AG10803 (cell line): ENCODE results near the gene ZNHIT6.

Experiments used
- DNase-seq: peaks from one replicate; pipeline ENCODE4 v3.0.0; 2010; ENCODE audit warnings: low read depth
- H3K4me3 ChIP-seq: 2 replicates; pipeline ENCODE4 v1.5.1; 2011; ENCODE audit warnings: mild to moderate bottlenecking, low read length, control low read depth
- TF ChIP-seq, protein P1 (sequence below): conservative IDR thresholded peaks from 2 replicates; pipeline ENCODE4 v1.5.1; 2011; ENCODE audit warnings: mild to moderate bottlenecking, low read length, control low read depth, inconsistent platforms

The ZNHIT6 gene

DNA sequence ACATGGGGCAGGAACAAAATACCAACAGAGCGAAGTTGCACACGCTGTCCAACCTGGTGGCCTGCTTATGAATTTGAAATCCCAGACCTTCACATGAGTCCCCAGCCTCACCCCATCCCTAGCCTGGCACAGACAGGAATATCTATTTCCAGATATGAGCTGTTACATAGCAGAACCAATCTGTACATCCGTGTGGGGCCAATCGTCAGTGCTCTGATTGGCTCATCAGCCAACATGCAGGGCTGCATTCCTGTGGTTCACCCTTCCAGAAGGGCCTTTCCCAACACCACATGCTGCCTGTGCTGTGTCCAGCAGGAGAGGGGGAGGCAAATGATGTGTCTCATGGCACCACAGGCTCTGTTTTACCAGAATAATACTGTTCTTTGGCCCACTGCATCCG lies 96.4 kb downstream of the ZNHIT6 start:
- peak overlapping the region; percentile 24 for H3K4me3 ChIP-seq
- TF ChIP-seq, protein P1, sequence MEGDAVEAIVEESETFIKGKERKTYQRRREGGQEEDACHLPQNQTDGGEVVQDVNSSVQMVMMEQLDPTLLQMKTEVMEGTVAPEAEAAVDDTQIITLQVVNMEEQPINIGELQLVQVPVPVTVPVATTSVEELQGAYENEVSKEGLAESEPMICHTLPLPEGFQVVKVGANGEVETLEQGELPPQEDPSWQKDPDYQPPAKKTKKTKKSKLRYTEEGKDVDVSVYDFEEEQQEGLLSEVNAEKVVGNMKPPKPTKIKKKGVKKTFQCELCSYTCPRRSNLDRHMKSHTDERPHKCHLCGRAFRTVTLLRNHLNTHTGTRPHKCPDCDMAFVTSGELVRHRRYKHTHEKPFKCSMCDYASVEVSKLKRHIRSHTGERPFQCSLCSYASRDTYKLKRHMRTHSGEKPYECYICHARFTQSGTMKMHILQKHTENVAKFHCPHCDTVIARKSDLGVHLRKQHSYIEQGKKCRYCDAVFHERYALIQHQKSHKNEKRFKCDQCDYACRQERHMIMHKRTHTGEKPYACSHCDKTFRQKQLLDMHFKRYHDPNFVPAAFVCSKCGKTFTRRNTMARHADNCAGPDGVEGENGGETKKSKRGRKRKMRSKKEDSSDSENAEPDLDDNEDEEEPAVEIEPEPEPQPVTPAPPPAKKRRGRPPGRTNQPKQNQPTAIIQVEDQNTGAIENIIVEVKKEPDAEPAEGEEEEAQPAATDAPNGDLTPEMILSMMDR, result no peak
- DNase-seq, result peak; percentile 100

DNA sequence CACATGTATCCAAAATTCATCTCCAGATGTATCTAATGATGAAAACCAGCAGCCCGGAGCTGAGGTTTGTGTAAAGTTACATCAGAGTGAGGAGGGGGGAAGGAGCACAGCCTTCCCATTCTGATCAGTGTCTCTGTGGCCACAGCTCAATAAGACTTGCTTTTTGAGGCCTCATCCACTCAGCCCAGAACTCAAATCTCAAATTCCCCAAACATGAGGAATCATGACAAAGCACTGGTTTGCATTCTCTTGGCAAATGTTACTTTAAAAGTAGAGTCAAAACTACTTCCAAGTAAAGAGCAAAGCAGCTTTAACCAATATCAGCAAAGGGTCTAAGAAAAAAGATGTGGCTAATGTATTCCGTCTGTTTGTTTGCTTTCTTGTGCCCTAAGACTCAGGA lies 96.8 kb downstream of the ZNHIT6 start:
- H3K4me3 ChIP-seq, result peak overlapping the region; percentile 24
- TF ChIP-seq, protein P1, result no peak
- peak; percentile 98 for DNase-seq

DNA sequence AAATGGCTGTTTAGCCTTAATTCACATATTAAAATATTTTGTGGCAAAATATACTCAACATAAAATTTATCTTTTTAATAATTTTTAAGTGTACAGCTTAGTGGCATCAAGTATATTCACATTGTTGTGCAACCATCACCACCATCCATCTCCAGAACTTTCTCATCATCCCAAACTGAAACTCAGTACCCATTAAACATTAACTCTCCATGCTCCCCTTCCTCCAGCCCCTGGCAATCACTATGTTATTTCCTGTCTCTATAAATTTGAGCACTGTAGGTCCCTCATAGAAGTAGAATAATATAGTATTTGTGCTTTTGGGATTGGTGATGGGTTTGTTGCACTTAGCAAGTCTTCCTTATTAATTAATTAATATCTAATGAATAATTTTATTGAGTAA lies 98.3 kb downstream of the ZNHIT6 start:
- DNase-seq, result no peak
- TF ChIP-seq, protein P1, result no peak
- no peak overlapping the region for H3K4me3 ChIP-seq

DNA sequence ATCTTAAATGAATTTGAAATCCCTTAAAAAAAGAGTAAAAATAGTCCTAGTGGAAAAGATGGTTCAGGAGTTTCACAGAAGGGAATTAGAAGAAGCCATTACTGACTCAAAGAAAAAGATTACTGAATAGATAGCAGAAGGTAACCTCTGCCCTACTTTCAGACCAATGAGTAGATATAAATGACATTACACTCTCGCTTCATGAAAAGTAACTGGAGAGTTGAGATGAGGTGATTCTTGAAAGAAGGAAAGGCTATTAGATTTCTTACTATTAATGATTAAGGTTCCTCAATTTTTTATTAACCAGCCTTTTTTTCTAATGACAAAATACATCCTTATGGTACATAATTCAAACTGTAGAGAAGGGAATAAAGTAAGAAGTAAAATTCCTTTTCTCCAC lies 99.4 kb downstream of the ZNHIT6 start:
- DNase-seq, result no peak
- TF ChIP-seq, protein P1, result no peak
- H3K4me3 ChIP-seq, result no peak overlapping the region

DNA sequence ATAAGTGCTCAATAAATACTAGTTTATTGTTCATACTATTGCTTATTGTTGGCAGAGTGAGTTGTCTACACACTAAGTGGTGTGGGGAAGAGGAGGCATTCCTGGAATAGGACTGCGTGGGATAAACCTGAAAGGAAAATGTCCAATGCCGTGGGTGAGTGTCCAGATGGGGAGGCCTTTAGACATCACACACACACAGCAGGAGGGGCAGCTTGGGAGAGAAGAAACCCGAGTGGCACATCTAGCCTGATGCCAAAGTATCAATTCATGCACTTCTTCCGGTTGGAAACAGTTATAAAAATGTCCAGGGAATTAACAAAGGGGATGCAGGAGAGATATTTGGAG lies 100.3 kb downstream of the ZNHIT6 start:
- TF ChIP-seq, protein P1, result no peak
- peak; percentile 61 for DNase-seq
- H3K4me3 ChIP-seq, result no peak overlapping the region

DNA sequence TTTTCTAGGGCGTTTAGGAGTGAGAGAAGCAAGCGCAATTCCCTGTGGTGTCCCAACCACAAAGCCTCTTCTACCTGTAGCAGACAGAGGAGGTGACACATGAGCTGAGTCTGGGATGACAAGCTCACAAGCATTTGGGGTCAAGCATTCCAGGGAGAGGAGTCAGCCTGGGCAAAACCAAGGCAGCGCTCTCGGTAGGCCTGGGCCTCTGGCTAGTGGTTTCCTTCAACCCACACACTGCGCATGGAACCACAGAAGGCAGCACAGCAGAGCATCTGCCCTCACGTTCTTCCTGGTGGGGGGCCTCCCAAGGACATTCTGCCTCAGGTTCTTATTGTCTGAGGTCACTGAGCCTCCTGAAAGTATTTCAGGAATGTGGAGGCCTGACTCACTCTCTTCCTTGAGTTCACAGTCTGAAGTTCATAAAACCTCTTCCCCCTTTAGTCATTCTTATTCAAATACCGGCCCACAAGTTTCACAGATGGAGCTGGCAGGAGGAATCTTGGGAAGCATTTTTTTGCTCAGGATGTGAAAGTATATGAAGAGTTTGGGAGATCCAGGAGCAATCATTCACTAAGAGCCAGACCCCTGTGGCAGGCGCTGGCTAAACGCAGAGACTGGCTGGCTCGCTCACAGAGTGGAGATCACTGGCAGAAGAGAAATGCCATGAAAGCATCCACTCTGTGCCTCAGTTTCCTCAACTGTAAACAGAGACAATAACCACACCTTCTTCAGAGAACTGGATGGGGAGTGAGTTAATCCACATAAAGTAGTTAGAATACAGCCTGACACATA lies 100.9 kb downstream of the ZNHIT6 start:
- peak; percentile 100 for DNase-seq
- TF ChIP-seq, protein P1, result no peak
- no peak overlapping the region for H3K4me3 ChIP-seq

DNA sequence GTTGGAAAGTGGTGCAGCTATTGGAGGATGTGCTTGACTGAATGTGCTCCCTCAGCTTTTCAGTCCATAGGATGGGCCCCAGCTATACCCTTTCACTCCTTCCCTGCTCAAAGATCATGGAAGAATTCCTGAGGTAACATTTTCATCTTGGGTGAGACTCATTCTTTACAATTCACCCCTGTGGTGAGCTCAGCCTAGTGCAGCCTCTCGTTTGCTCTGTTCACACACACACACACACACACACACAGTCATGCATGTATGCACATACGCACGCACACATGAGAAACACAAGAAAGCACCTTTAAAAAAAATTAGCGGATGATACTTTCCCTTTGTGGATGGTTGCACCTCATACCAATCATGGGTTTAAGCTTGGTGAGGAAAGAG lies 101.8 kb downstream of the ZNHIT6 start:
- H3K4me3 ChIP-seq, result no peak overlapping the region
- TF ChIP-seq, protein P1, result no peak

More for the DNA sequence above, 101.8 kb downstream of the ZNHIT6 start:
- DNase-seq, result peak; percentile 36
